Prostate gland (tissue), 2 donors: ENCODE data around the gene CBLN1. TPM values are rescaled to one million over a fixed set of nuclear protein-coding genes. Genes with fewer than 3 reads are reported as not detected.

Source experiments
- DNase-seq: peaks from one replicate; pipeline ENCODE4 v3.0.0-alpha.2; 2019; ENCODE audit warnings: low spot score
- H3K27ac ChIP-seq, 2 donors: fragments of 200-600 bp; sonication (generic); 2 replicates each; pipeline ENCODE4 v1.5.1; 2017 to 2019
- H3K27me3 ChIP-seq: fragments of 200-600 bp; sonication (generic); replicated peaks from 2 replicates; pipeline ENCODE4 v1.5.1; 2019; ENCODE audit not compliant: insufficient read depth
- H3K36me3 ChIP-seq, 2 donors: fragments of 200-600 bp; sonication (generic); 1 replicate in 1 of 2; 2 replicates in 1 of 2; pipeline versions ENCODE4 v1.5.1 to v1.8.1; 2017 to 2019
- H3K4me1 ChIP-seq: fragments of 200-600 bp; sonication (generic); replicated peaks from 2 replicates; pipeline ENCODE4 v1.5.1; 2019
- H3K4me3 ChIP-seq, 2 donors: fragments of 200-600 bp; sonication (generic); 2 replicates each; pipeline ENCODE4 v1.5.1; 2017 to 2019
- H3K9me3 ChIP-seq: fragments of 200-600 bp; sonication (generic); 2 replicates; pipeline ENCODE4 v1.5.1; 2017
- POLR2A ChIP-seq: fragments of 450-650 bp; IDR thresholded peaks from one replicate; pipeline ENCODE4 v1.6.1; 2016; ENCODE audit warnings: antibody characterized with exemption, mild to moderate bottlenecking
- POLR2AphosphoS5 ChIP-seq: sonication (generic); formaldehyde crosslinking; IDR thresholded peaks from one replicate; pipeline ENCODE4 v1.6.1; 2017; ENCODE audit warnings: antibody characterized with exemption
- WGBS: methylation state at CpG from one replicate; pipeline ENCODE4 v1.1.5; 2018; 5-methylcytosine and 5-hydroxymethylcytosine counted together
- intact Hi-C: fragments of 100-400 bp; cut with DNase I; formaldehyde crosslinking; loops from one replicate; pipeline ENCODE4 v1.14.2; 2022
- total RNA-seq, 2 donors: library from RNA; depleted of rRNA; stranded (reverse); fragments of >200 nt; gene quantifications; one replicate each; pipeline ENCODE4 v1.1.0, GENCODE V29; 2016
- TF ChIP-seq, protein P1 (sequence below), 4 experiments: fragments of 200-600 bp in 2 of 4; fragments of 450-650 bp in 2 of 4; sonication (generic) in 2 of 4; IDR thresholded peaks; 1 replicate in 3 of 4; 2 replicates in 1 of 4; pipeline ENCODE4 v1.5.1; 2016 to 2019; ENCODE audit warnings: antibody characterized with exemption in 4 of 4, mild to moderate bottlenecking in 2 of 4, moderate library complexity in 2 of 4

Gene CBLN1
- total RNA-seq, 2 donors from 2014 or later, result 3.7 TPM; not detected in 1

DNA sequence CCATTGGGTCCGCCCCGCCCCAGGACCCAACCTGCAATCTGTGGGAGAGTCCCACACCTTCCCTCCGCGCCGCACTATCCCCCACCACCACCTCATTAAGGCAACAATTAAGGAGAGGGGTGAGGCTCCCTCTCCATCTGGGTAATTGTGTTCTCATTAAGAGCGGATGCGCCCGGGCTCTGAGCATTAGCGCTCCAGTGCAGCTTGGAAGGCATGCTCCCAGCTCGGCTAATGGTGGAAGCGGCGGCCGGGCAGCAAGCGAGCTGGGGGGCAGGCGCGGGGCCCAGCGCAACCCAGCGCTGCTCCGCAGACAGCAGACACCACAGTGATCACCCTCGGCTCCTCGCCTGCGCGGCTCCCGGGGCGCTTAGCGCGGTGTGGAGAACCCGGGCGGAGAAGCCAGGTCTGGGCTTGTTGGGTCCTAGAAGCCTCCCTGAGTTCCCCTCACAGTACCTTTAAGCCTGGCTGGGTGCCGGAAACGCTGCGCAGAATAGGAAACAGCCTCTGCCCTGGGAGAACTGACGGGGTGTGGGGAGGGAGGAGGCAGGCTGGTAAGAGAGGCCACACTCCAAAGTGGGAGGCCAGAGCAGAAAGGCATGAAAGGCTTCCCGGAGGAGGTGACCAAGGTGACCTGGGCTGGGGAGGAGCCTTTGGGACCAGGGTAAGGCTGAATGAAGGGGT, 6.4 kb downstream of the CBLN1 start:
- DNase-seq, result no peak

DNA sequence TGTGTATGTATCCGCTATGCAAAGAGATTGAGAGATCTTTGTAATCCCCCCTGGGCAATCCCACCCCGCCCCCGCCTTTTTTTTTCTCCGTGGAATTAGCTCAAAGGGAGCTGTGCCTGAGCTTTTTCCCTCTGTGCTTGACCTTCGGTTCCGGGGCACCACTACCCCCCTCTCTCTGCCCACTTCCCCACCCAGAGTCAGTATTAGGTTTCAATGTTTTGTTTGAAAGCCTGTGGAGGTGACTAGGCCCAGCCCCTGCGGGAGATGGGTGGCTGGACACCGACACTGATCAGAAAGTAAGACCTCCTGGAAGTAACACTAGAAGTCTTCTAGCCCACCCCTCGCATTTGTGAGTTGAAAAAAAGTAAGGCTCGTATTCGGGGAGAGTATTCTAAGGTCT, 7.0 kb downstream of the CBLN1 start:
- TF ChIP-seq POLR2AphosphoS5 (no peak), POLR2A (no peak)
- TF ChIP-seq, protein P1, sequence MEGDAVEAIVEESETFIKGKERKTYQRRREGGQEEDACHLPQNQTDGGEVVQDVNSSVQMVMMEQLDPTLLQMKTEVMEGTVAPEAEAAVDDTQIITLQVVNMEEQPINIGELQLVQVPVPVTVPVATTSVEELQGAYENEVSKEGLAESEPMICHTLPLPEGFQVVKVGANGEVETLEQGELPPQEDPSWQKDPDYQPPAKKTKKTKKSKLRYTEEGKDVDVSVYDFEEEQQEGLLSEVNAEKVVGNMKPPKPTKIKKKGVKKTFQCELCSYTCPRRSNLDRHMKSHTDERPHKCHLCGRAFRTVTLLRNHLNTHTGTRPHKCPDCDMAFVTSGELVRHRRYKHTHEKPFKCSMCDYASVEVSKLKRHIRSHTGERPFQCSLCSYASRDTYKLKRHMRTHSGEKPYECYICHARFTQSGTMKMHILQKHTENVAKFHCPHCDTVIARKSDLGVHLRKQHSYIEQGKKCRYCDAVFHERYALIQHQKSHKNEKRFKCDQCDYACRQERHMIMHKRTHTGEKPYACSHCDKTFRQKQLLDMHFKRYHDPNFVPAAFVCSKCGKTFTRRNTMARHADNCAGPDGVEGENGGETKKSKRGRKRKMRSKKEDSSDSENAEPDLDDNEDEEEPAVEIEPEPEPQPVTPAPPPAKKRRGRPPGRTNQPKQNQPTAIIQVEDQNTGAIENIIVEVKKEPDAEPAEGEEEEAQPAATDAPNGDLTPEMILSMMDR (IDR thresholded peaks at IDR 0.05), result no peak
- intact Hi-C loops, result no loop called here
- DNase-seq, result no peak
- H3K27ac ChIP-seq, result no peak overlapping the region
- H3K36me3 ChIP-seq, result no peaks in the 10 kb centered on the region
- under 1% methylated on average over 11 of the region's 11 CpGs for WGBS
- peaks cover 39% of the 10 kb centered on the region for H3K27me3 ChIP-seq
- H3K4me3 ChIP-seq, result no peak overlapping the region
- no peaks in the 10 kb centered on the region for H3K4me1 ChIP-seq
- no peaks in the 10 kb centered on the region for H3K9me3 ChIP-seq

More for the DNA sequence above, 6.4 kb downstream of the CBLN1 start:
- Histone ChIP-seq H3K27ac (no peak overlapping the region), H3K4me3 (no peak overlapping the region), H3K27me3 (peaks cover 45% of the 10 kb centered on the region), H3K9me3 (no peaks in the 10 kb centered on the region), H3K4me1 (no peaks in the 10 kb centered on the region), H3K36me3 (no peaks in the 10 kb centered on the region)
- TF ChIP-seq, protein P1 (IDR thresholded peaks at IDR 0.05), result no peak
- TF ChIP-seq POLR2AphosphoS5 (no peak), POLR2A (no peak)
- intact Hi-C loops, result no loop called here
- 4% methylated on average over 10 of the region's 34 CpGs for WGBS

DNA sequence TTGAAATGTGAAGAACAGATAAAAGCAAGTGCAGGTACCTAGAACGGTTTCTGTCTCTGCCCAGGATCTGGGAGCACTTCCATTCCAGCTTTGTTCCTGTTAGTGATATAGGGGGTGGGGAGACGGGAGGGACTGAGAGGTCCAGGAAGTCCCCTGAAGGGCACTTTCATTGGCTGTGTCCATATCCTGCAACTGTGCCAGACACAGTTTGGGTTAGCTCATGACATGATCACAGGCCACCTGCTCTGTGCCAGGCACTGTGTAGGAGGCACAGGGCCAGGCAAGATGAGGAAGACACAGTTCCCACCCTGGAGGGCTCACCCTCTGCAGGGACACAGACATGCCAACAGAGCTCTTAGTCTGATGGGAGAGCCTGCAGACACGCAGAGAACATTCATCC, 7.9 kb downstream of the CBLN1 start:
- Histone ChIP-seq H3K4me3 (no peak overlapping the region), H3K4me1 (no peaks in the 10 kb centered on the region), H3K27me3 (peaks cover 37% of the 10 kb centered on the region), H3K9me3 (no peaks in the 10 kb centered on the region), H3K36me3 (no peaks in the 10 kb centered on the region), H3K27ac (no peak overlapping the region)
- no peak for DNase-seq
- TF ChIP-seq POLR2A (no peak), POLR2AphosphoS5 (no peak)
- TF ChIP-seq, protein P1 (IDR thresholded peaks at IDR 0.05), result no peak
- 22% methylated on average over 3 of the region's 3 CpGs for WGBS
- intact Hi-C loops, result no loop called here

DNA sequence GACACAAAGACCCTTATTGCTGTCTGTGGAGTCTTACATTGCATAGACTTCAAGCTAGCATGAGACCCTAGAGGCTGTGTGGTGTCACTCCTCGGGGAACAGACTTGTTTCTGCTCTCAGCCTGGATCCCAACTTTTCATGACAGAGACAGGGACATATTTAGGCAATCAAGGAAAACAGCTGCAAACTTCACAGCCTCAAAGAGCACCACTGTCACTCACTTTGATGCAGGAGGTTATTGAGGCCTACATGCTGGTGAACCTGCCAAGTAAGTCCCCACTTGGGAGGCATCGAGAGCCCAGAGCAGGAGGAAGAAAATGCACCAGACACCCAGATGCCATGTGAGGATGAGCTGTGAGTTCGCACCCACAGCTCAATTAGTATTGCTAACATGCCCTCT, 10.3 kb downstream of the CBLN1 start:
- TF ChIP-seq POLR2A (no peak), POLR2AphosphoS5 (no peak)
- TF ChIP-seq, protein P1 (IDR thresholded peaks at IDR 0.05), result no peak
- DNase-seq, result no peak
- 62% methylated on average over 3 of the region's 3 CpGs for WGBS
- Histone ChIP-seq H3K27me3 (peaks cover 24% of the 10 kb centered on the region), H3K27ac (no peak overlapping the region), H3K9me3 (no peaks in the 10 kb centered on the region), H3K4me3 (no peak overlapping the region), H3K4me1 (no peaks in the 10 kb centered on the region), H3K36me3 (no peaks in the 10 kb centered on the region)
- intact Hi-C loops, result no loop called here

DNA sequence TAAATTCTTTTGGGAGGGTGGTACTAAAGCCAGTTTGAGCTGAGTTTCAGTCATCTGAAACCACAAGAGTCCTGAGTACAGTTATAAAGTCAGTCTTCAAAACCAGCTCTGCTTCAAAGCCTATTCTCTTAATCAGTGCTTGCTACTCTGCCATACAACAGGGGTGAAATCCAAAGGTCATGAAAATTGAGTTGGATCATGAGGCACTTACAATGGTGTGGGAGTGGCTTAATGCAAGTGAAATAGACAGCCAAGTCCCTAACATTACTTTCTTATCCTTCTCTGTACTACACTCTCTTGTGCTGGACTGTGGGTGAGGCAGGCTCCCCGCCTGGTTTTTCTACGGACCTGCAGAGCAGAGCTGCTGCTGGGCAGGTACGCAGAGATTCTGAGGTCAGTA, 12.4 kb downstream of the CBLN1 start:
- Histone ChIP-seq H3K27ac (no peak overlapping the region), H3K27me3 (peaks cover 3% of the 10 kb centered on the region), H3K36me3 (no peaks in the 10 kb centered on the region), H3K4me1 (no peaks in the 10 kb centered on the region), H3K4me3 (no peak overlapping the region), H3K9me3 (no peaks in the 10 kb centered on the region)
- DNase-seq, result no peak
- TF ChIP-seq, protein P1 (IDR thresholded peaks at IDR 0.05), result no peak
- TF ChIP-seq POLR2A (no peak), POLR2AphosphoS5 (no peak)
- intact Hi-C loops, result no loop called here
- WGBS, result 66% methylated on average over 3 of the region's 3 CpGs
